TTC549 (cell line): ENCODE measurements around the gene USP46.

Source experiments
- FAIRE-seq: peaks from 2 replicates; lab custom pipeline; 2012; peaks lifted over from hg19 to GRCh38; lab: Jason Lieb, UNC

USP46 gene

DNA sequence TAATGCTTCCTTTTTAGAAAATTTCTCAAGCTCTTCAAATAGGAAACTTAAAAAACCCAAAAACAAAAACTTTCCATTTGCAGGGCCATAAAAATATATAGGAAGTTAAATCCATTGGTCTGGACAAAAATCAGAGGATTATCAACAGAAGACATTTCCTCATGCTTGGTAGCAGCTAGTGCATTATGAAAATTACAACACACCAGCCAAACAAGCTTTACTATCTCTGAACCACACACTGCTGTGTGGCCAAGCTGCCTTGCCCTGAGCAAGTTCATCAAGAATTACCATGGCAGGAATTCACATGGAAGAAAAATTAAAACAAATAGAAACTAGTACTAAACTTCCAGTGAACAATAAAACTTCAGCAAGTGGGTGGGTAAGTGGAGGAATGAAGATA lies 3.6 kb downstream of the USP46 start:
- no peak for FAIRE-seq

- no peak for FAIRE-seq
Measured at GRCh38 chr4:52651996-52652672, 7.0 kb downstream of the USP46 start.

- FAIRE-seq: no peak
Measured at GRCh38 chr4:52648836-52649235, 10.3 kb downstream of the USP46 start.

DNA sequence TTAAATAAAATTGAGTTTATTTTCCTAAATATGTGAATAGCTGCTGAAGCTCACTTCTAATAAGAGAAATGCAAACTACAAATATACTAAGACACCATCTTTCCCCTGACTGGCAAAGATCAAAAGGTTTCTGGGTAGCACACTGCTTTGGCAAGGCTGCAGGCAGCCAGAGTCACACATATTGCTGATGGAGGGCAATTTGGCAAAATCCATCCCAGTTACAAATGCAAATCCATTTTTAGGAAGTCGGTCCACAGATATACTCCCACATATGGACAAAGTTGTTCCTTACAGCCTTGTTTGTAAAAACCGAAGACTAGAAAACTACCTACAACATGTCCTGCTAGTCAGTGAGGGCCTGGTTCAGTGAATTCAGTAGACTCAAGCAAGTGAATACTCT lies 12.4 kb downstream of the USP46 start:
- no peak for FAIRE-seq

- no peak for FAIRE-seq
Measured at GRCh38 chr4:52646096-52646495, 13.0 kb downstream of the USP46 start.

DNA sequence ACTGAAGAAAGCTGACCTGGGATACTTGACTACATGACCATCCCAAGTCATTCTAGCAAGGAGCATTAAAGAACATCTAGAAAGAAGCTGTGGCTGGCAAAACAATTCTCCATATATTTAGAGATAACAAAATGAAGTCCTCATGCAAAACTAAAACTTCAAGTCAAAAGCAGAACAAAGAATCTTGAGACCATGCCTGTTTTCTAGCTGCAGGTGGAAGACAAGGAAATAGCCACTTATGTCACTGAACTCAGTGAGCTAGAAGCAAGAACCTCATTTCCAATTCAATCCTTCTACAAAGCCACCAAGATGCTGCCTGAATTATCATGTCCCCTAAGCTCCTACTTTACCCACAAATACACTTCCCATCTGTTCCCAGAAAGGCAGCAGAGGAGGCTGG lies 13.8 kb downstream of the USP46 start:
- FAIRE-seq: no peak

DNA sequence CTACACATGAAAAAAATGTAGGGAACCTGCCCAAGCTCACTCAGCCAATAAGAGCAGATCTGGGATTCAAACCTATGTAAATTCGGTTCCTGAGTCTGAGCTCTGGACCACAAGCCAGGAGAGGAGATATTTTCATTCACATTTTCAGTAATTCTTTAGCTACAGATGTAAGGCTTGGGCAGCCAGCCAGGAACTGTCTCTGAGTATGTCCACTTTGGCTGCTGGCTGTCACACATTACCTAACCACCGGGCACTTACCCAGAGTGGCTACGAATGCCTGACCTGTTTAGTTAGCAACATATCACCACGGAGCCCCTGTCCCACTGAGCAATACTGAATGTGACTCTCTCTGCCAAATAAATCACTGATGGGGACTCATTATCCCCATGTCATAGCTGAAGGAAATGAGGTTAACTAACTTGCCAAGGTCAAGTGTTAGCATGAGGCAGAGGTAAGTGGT lies 15.3 kb downstream of the USP46 start:
- no peak for FAIRE-seq

- no peak for FAIRE-seq
Measured at GRCh38 chr4:52643190-52643589, 15.9 kb downstream of the USP46 start.

- no peak for FAIRE-seq
Measured at GRCh38 chr4:52641854-52642563, 17.1 kb downstream of the USP46 start.

- no peak for FAIRE-seq
Measured at GRCh38 chr4:52640808-52641565, 18.1 kb downstream of the USP46 start.

DNA sequence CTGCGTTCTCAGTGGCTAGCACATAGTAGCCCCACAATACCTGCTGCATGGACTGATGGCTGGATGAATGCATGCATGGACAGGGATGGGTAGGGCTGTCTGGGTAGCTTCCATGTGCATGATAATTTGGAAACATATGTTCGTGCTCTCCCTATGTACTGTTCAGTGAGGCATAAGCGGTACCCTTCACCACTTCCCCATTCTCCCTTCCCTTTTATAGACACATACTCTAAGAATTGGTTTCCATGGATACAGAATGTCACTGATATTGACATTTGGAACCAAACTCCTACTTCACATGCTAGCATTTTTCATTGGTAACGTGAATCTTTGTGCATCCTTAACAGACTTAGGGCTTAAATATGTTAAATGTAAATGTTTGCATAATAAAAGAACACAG lies 20.4 kb downstream of the USP46 start:
- no peak for FAIRE-seq

- FAIRE-seq: no peak
Measured at GRCh38 chr4:52637116-52637515, 22.0 kb downstream of the USP46 start.

GRCh38 chr4:52635560-52635959 lies 23.5 kb downstream of the USP46 start:
- FAIRE-seq: no peak

DNA sequence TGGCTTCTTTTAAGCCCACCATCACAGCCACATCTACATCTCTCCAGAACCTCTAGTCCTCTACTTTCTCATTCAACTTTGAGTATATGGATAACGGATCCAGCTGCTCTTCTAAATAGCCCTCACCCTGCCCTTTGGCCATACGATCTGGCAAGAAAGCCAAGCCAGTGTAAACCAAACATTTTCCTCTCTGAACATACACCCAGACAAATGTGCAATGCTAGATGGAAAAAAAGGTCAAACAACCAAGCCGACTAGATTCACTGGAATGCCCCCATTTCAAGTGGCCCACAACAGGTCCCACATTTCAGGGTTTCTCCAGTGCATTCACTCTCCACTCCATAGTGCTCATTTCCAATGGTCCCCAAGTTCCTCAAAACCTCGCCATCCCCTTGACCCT lies 24.0 kb downstream of the USP46 start:
- no peak for FAIRE-seq

DNA sequence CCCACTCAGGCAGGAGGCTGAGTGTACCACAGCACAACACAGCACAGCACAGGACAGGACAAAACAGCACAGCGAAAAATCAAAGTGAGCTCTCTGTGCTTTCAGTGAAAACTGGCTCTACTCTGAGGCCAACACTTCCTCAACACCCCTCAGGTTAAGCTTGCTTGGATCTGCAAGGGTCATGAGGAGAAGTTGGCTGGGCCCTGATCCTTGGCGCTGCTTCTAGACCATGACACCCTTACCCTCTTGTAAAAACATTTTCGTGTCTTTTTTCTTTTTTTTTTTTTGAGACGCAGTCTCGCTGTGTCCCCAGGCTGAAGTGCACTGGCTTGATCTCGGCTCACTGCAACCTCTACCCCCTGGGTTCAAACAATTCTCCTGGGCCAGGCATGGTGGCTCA lies 25.3 kb downstream of the USP46 start:
- FAIRE-seq: no peak

DNA sequence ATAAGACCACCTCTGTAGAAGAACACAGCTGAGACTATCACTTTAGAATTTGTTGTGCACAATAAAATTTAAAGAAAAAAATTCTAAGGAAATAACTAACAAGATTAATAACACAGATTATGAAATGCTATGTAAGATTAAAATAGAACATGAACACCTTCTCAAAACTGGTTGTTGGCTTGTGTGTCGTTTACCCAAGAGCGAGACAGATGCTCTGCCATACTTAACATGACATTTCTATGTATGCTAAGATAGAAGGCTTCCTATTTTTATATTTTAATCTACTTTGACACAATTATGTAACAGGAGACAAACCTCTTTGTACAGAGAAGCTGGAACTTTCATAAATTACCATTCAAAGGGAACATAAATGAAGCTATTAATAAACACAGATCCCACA lies 30.1 kb downstream of the USP46 start:
- FAIRE-seq: no peak

GRCh38 chr4:52628543-52628942 lies 30.6 kb downstream of the USP46 start:
- no peak for FAIRE-seq

DNA sequence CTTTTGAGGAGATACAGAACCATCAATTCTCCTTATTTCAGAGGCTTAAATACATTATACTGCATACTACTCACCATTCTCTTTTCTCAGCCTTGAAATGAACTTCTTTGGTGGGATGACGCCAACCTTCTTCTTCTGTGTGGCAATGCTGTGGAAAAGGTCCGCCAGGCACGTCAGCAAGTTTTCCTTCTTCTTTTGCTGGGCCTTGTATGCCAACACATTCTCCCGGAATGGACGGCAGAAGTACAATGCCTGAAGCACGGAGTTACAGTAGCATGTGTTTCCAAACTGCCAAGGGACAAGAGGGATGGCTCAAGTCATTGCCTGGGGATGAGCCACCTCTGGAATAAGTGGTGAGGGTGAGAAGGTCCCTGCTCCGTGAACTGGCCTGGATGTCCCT lies 31.2 kb downstream of the USP46 start:
- FAIRE-seq: no peak

GRCh38 chr4:52625216-52625615 lies 33.9 kb downstream of the USP46 start:
- FAIRE-seq: no peak

DNA sequence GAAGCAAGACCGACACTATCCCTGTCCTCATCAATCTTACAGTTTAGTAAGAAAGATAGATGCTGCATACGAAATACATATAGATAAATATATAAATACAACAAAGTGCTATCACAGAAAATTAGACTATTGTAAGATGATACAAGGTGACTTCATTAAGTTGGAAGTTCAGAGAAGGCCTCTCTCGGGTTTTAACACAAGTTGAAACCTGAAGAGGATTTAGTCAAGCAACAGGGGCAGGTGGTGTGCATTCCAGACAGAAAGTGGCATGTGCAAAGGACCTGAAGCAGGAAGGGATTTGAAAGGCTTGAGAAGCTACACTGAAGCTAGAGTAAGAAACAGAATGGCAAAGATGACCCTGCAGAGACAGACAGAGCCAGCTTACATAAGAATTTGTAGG lies 36.5 kb downstream of the USP46 start:
- no peak for FAIRE-seq

- no peak for FAIRE-seq
Measured at GRCh38 chr4:52621567-52621966, 37.5 kb downstream of the USP46 start.

GRCh38 chr4:52619591-52619931 lies 39.5 kb downstream of the USP46 start:
- no peak for FAIRE-seq

GRCh38 chr4:52618795-52619590 lies 40.1 kb downstream of the USP46 start:
- no peak for FAIRE-seq
